T-helper 2 cell treated with Interferon-gamma antibody and Interleukin-4, amounts not matched to agents 100 ng/mL and 5 ng/mL, for 36 hours (primary cell): Measurements from ENCODE around the gene ORMDL3. TPM values are rescaled to one million over a fixed set of nuclear protein-coding genes. Genes with fewer than 3 reads are reported as not detected.
"Not testable (repeated sequence)": the region's sequence is repeated elsewhere in the genome, so short reads cannot be mapped to it uniquely, and the experiment has no call there.

Source experiments
- intact Hi-C: fragments of 100-400 bp; cut with micrococcal nuclease; formaldehyde crosslinking; loops from one replicate; pipeline ENCODE4 v1.15.1; 2023
- total RNA-seq: library from RNA; stranded (reverse); gene quantifications from 2 replicates; pipeline ENCODE4 v1.2.3, GENCODE V29; 2022

ORMDL3 gene
- total RNA-seq, 1 donor from 2014 or later, result 134 TPM

- intact Hi-C loops, result no loop called here
Observed at GRCh38 chr17:39894681-39895376, 32.6 kb downstream of the ORMDL3 start.

- intact Hi-C loops, result no loop called here
Observed at GRCh38 chr17:39889200-39889599, 38.2 kb downstream of the ORMDL3 start.

GRCh38 chr17:39887078-39887477 is 40.3 kb downstream of the ORMDL3 start:
- intact Hi-C loops, result no loop called here

- intact Hi-C loops, result not testable (repeated sequence)
Observed at GRCh38 chr17:39886102-39886501, 41.3 kb downstream of the ORMDL3 start.

GRCh38 chr17:39872751-39873150 is 54.6 kb downstream of the ORMDL3 start:
- intact Hi-C loops, result no loop called here

GRCh38 chr17:39871801-39872200 is 55.6 kb downstream of the ORMDL3 start:
- intact Hi-C loops, result no loop called here

Other genes with a start within 250 kb of the ORMDL3 start
- gene PGAP3, start 239.5 kb downstream of the ORMDL3 start, total RNA-seq, result 21.6 and 25.5 TPM in 2 replicates
- 4.4 TPM in 2 replicates for gene ERBB2, start 227.5 kb downstream of the ORMDL3 start, total RNA-seq
- 43.3 and 45.2 TPM in 2 replicates for gene MIEN1, start 197.1 kb downstream of the ORMDL3 start, total RNA-seq
- gene GRB7, start 189.7 kb downstream of the ORMDL3 start, total RNA-seq, result 0.16 and 0.41 TPM in 2 replicates
- 23.1 and 27.0 TPM in 2 replicates for gene IKZF3, start 63.3 kb downstream of the ORMDL3 start, total RNA-seq
- not detected in 2 replicates for gene ZPBP2, start 59.4 kb downstream of the ORMDL3 start, total RNA-seq
- 53.4 and 55.8 TPM in 2 replicates for gene GSDMB, start 9.0 kb downstream of the ORMDL3 start, total RNA-seq
- gene LRRC3C, start 131 bp upstream of the ORMDL3 start, total RNA-seq, result not detected in 2 replicates
- 0.59 and 1.6 TPM in 2 replicates for gene GSDMA, start 35.4 kb upstream of the ORMDL3 start, total RNA-seq
- 125 and 132 TPM in 2 replicates for gene PSMD3, start 53.2 kb upstream of the ORMDL3 start, total RNA-seq
- not detected in 2 replicates for gene CSF3, start 87.8 kb upstream of the ORMDL3 start, total RNA-seq
- 97.0 and 97.1 TPM in 2 replicates for gene MED24, start 126.8 kb upstream of the ORMDL3 start, total RNA-seq
- gene THRA, start 135.4 kb upstream of the ORMDL3 start, total RNA-seq, result 4.5 and 4.6 TPM in 2 replicates
- gene NR1D1, start 173.0 kb upstream of the ORMDL3 start, total RNA-seq, result 3.9 and 4.0 TPM in 2 replicates
- 85.2 and 87.5 TPM in 2 replicates for gene MSL1, start 194.4 kb upstream of the ORMDL3 start, total RNA-seq
- 79.9 and 91.7 TPM in 2 replicates for gene CASC3, start 212.9 kb upstream of the ORMDL3 start, total RNA-seq
- 7.4 and 7.8 TPM in 2 replicates for gene RAPGEFL1, start 249.9 kb upstream of the ORMDL3 start, total RNA-seq